DMS53 treated with DMSO at 0.1 percent for 48 hours (cell line): ENCODE measurements around the gene KIAA1210.

ENCODE experiments used
- DNase-seq: peaks from one replicate; lab custom pipeline; 2025; ENCODE audit not compliant: unreplicated experiment; lab: John Stamatoyannopoulos, UW

Gene KIAA1210

DNA sequence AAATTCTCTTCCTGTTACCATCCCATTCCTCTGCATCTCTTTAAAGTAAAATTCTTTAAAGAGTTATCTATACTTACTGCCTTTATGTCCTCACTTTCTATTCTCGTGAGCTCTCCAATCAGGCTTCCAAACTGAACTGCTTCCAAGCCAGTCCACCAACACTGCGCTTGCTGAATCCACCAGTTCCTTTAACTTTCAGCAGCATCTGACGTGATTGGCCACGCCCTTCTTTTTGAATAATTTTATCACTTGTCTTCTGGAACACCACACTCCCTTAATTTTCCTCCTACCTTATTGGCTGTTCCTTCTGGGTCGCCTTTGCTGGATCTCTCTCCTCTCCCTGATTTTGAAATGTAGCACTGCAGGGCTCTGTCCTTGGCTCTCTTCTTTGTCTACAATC, at the start of gene KIAA1210:
KIAA1210 (minus strand) TSS at position 163 of the 400 bp plus-strand sequence. CDS start 4,170 bp downstream, outside the sequence.
- no peak for DNase-seq

DNA sequence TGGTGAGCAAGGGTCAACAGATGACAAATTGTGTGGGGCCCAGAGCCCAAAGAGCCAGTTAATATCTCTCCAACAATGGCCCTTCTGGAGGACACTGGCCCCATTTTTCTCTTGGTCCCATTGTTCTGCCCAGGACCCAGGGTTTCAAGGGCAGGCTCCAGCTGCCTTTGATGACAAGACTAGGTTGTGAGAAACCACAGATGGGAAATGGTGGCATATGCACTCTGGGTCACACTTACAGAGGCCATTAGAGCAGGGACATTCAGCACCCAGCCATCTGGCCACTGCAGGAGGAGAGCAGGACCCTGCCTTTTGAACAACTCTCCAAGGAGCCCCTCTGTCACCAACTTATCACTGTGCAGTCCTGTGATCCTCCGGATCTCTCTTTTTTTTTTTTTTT, 49.7 kb upstream of the KIAA1210 start:
- DNase-seq = no peak

DNA sequence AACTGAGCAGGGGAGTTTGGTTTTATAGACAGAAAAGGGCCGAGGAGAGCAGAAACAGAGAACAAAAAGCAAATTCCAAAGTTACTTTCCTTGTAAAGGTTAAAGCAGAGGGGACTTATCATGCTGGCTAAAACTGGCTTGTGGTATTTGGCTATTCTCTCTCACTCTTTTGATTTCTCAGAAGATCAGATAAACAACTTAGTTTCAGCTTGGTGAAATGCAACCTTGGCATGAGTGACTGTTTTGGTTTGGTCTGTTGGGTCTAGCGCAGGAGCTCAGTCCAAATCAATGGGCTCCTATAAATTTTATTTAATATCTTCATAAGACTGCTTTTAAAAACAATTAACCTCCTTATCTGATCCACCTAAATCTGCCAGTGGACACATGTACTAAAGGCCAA, 47.3 kb upstream of the KIAA1210 start:
- no peak for DNase-seq

DNA sequence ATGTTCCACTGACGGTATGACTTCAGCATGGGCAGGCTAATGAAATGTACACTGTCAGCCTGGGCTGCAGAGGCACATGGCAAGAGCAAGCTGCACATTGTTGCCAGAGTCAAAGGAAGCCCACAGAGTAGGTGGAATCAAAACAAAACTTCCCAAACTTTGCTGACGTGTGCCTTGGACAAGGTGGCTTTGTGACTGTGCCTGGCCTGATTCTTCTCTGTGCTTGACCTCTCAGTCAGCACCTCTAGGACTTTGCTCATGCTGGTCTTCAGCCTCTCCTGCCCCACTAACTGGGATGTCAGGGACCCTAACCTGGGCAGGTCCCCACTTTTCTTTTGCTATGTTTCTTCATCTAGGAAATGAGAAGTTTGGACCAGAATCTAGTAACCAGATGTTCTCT, 40.5 kb upstream of the KIAA1210 start:
- no peak for DNase-seq

DNA sequence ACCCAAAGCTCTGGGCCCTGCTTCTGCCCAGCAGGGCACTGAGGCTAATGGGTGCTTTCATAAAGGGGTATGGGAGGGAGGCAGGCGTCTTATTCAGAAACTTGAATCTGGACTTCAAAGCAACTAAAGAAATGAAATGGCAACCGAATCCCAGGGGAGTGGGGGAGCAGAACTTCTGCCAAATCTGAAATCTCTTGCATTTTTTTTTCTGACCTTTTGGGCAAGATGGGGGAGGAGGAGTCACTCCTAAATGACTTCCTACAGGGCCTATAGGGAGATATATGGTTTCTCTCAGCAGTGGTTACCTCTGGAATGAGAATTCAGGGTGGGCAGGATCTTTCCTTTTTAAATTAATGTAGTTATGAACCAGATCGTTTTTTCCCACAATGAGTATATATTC, 30.6 kb upstream of the KIAA1210 start:
- DNase-seq = no peak

DNA sequence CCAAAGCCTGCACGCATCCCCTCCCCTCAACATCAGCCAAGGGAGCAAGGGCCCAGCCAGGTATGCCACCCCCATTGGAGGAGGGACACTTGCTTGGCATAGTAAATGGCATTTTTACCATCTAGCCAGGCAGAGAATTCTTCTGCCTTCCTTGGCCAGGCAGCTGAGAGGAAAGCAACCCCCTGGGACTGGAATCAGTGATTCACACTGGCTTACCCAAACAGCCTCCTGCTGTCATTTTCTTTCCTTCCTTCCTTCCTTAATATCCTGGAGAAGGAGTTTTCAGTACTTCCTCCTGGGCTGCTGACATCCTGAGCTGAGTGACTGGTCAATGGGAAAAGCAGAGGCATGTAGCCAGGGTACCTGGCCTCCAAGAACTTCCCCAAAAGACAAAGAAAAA, 28.6 kb upstream of the KIAA1210 start:
- DNase-seq = no peak

DNA sequence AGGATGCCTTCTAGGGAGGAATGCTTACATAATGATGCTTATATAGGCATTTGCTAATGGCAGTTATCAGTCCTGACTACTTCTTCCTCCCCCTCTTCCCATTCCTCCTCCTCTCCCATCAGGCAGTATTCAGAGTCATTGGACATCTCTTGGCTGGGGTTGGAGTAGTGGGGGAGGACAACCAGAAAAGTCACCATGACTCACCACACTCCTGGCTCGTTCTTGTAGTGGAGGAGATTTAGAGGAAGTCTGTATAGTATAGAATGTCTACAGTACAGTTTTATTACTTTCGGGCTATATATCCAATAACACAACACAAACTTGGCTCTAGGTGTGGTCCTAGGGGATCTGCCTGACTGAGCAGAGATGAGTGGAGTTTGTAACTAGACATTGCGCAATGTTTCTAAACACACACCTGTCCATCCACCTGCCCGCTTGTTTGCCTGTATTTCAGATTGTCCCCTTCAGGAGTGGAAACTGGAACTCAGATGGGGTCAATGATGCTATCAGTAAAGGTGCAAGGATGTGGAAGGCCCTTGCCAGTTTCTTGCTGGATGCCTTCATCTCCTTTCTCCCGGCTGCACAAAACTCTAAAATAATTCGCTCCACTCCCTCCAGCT, 27.9 kb upstream of the KIAA1210 start:
- peak; percentile 47 for DNase-seq

DNA sequence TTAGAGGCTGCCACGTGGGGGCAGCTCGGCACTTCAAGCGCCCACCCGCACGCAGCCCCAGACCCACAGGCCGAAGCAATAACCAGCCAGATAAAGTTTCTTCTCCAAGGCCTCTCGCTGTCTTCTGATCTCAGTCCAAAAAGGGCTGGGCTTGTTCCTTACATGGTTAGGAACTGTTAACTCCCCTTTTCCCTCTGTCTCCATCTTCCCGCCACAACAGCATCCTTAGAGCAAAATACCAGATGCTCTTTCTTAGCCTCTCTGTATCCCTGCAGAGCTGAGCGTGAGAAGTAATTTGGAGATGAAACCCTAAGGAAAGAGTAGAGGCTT, 23.4 kb upstream of the KIAA1210 start:
- DNase-seq = no peak

DNA sequence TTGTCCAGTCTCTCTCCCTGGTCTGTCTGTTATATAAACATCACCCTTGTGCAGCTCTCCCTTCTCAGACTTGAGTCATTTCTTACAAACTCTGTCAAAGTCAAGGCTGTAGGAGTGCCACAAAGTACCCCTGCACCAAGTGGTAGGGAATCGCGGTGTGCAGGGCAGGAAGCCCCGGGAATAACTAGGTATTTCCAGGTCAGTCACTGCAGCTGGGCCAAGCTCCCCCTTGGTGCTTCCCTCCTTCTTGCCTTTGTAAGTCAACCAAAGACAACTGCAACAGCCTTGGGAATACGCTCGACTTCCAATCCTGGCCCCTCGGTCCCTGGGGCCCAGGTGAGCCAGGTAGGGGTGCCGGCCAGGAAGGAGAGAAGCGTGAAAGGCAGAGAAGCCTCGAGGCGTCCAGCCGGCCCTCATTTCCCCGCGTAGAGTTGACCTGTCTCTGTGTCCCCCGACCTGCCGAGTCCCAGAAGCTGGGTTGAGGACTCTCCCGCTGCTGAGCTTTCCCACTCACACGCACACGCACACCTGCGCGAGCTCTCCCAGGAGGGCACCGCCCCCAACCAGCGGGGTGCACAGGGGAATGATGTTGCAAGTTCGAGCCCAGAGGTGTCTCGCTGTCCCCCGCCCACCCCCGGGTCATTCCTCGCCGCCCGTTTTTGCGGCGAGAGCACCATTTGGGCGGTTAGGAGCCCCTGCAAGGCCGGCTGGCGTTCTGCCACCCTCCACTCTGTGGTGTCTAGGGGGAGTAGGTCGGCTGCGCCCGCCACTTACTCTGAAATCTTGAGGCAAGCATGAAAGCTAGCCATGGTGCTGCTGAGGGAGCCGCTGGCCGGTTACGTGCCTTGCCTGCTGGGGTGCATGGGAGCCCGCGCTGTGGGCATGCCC, 22.8 kb upstream of the KIAA1210 start:
- DNase-seq = no peak

DNA sequence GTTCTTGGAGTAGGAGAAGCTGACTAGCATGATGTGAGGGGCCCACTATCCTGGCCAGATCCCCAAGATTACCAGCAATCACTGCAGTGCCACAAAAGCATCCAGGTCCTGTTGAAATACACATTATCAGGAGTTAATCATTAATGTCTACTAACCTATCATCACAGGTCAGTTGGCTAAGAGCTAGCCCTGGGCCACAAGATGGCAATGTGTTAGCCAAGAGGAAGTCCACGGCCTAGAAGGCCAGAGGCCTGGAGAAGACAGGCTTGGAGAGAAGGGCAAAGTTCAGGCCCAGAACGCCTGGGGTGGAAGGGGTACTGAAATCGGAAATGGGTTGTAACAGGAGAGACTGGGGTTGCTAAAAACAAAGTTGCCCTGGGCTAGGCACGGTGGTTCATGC, 19.9 kb upstream of the KIAA1210 start:
- peak; percentile 32 for DNase-seq

DNA sequence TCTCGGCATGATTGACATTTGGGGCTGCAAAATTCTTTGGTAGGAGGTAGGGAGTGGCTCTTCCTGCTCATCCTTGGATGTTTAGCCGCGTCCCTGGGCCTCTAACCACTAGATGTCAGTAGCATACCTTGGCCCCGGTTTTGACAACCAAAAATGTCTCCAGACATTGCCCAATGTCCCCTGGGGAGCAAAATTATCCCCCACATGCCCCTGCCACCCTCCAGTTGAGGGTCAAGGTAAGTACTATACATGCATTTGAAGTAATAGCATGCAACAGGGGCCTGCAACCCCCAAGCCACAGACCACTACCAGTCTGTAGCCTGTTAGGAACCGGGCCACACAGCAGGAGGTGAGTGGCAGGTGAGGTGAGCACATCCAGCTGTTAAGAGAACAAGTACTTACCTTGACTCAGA, 17.6 kb upstream of the KIAA1210 start:
- no peak for DNase-seq

DNA sequence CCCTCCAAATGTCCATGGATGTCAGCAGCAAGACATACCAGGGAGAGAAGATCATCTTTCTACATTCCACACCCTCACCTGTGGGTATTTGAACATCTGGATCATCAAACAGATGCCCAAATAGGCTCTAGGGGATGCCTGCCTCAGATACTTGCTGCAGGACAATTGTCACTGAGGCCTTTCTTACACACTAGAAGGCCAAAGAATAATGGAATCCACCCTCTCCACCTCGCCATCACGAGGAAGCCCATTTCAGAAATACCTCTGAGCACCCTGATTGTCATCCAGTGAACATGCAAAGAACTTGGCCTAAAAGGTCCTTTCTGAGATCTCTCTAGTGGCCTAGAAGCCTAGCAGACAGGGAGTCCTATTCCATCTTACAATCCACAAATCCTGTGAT, 6.9 kb upstream of the KIAA1210 start:
- DNase-seq = no peak

DNA sequence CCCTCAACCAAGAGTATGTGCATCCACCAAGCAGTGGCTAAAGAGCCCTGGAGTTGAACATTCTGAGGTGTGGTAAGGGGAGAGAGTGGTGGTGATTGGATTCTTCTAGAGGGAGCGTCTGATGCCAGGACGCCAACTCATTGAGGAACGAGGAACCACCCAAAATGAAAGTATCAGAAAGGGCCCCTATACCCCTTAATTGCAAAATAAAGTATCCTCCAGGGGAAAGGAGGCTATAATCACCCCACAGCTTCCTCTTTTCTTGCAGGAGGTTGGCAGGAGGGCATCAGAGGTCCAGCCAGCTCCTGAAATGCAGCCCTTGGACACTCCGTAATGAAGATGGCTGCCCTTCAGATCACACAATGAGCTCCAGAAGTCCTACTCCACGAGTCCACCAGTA, 5.3 kb upstream of the KIAA1210 start:
- no peak for DNase-seq

DNA sequence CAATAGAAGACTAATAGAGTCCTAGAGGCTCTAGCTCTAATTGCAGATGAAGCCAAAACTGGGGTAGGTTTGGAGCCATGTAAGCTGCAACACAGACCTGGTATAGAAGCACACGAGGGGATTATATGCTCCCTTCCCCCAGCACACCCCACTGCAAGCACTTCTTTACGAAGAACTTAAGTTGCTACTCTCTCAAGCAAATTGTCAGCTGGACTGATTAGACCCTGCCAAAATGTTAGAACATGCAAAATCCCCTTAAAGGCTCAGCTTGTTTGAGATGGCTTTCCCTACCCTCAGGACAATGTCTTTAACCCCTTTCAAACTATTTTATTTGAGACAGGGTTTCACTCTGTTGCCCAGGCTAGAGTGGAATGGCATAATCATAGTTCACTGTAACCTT, 4.7 kb upstream of the KIAA1210 start:
- no peak for DNase-seq

DNA sequence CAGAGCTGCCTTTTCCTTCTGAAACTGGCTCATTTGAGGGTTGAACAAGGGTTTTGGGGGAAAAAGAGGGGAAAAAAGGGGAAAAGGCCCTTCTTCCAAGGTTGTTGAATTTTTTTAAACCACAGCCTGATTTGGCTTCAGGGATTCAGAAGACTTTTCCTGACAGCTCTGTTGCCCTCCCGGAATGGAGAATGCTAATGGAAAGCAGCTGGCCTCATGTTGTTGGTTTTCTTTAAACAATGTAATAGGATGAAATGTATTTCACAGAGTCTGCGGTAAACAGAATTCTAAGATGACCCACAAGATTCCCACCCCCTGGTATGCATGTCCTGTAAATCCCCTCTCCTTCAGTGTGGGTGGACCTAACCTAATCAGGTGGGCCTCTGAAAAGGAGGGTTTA, 3.3 kb upstream of the KIAA1210 start:
- no peak for DNase-seq

DNA sequence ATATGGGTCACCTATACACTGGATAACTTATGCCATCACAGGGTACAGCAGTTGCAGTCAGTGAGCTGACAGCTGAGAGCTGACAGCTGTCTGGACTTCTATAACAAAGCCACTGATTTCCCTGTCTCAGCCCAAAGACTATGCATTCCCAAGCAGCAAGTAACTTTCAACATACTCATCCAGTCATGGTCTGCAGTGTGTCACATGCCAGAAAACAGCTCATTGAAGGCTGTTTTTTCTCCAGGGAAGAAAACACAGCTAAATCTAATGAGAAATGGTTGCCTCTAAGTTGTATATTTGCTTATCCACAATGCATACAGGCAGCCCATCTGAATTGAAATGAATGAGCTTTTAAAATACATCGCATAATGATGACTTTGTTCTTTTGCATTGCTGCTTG, 6.3 kb downstream of the KIAA1210 start:
- no peak for DNase-seq

DNA sequence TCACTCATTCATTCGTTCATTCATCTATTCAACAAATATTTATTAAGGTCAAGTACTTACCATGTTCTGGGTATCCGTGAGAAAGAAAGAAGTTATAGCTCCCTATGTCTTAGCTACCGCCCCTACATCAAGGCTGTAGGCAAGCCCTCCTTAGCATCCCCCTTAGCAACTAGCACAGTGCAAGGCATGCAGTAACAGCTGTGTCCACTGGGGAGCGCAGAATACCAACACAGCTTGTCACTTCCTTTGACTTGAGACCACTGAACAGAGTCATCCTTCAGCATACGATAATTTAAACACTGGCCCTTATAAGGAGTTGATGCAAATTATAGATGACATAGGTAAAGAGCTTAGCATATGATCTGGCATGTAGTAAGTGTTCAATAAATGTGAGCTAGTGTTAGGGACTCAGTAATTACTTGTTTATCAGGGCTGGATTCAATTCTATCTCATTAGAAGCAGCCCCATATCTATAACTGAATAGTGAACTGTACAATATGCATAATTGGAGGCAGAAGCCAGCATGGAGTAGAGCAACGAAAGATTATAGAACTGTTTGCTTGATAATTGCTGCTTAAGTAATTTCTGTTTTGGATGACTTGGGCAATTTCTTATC, 8.7 kb downstream of the KIAA1210 start:
- peak; percentile 30 for DNase-seq

DNA sequence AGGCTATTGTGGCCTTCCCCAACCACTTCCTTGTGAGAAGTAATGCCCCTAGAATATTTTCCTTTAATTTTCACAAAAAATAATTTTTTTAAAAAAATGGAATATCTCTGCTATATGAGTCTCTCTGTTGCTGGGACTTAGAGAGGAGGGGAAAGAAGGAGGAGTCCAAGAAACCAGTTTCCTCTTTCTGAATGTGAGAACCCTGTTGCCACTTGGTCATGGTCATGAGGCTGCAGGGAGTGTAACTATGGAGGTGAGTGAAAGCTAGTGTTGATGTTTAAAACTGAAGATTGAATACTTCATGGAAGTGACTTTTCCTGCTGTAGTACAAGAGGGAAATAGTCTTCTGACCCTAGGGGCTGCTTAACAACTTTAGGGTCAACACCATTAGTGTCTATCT, 20.4 kb downstream of the KIAA1210 start:
- no peak for DNase-seq

DNA sequence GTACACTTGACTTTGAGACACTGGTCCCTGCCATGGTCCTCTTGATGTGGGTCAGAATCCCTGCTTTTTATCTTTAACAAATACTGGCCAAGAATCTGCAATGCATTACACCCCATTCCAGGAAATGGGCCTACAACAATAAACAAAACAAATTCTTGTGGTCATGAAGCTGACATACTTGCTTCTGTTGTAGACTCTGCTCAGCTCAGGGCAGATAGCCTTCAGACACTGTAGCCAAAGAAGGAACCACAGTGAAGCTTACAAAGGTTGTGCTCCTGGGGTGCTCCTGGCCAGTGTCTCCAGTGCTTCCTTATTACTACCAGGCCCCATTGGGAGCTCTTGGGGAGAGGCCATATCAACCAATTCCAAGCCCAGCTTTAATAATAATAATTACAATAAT, 21.8 kb downstream of the KIAA1210 start:
- no peak for DNase-seq

DNA sequence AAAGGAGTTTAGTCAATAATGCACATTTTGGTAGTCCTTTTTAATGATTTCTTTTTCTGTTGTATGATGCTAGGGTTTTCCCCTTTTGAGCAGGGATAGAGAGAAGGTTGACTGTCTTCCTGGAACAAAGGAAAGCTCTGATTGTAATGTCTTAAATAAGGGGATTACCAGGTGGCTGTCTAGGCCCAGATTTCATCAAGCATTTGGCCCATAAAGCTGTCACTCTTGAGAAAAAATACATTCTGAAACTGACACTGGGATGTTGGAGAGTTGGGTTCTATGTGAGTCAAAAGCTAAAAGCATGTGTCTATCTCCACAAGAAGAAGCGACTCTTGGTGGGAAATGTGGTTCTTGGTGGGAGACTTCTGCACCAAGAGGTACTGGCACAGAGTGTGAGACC, 26.4 kb downstream of the KIAA1210 start:
- DNase-seq = no peak

DNA sequence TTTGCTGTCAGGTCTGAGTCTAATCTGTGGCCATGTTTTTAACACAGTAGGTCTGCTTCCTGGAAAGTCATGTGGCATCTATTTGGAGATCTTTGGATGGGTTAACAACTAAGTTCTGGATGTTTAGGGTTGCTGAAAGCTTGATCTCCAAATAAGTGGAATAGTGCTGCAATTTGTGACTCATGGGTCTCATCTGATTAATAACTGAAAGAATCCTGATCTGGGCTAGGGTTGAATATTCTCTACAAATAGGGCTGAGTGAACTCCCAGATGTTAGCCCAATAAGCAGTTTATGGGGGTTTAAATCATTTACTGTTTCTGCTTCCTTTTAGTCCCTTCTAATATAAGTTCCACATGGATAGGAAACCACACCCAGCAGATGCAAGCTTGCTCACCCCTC, 31.7 kb downstream of the KIAA1210 start:
- no peak for DNase-seq

DNA sequence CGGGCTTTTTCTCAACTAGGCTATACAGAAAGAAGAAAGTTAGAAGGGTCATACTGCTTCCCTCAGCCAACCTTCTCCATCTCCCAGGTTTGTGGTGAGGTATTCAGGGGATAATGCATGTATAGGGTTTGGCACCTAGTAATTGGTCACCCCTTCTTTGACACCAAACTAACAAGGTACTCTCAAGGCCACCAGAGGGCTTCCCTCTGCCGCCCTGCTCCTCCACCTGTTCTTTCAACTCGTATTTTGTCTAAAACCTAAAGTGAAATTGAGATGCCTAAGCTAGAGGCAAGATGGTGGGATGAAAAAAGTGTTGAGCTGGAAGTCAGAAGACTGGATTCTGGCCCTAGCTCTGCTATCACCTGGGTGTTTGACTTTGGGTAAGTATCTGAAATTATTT, 32.8 kb downstream of the KIAA1210 start:
- no peak for DNase-seq
